A673 (cell line): Measurements from ENCODE around the gene SLC31A1.
A peak's percentile ranks its signal among the peaks of the same experiment; 100 is the strongest.

ENCODE experiments used
- EZH2 ChIP-seq: fragments of 200-600 bp; sonication (generic); IDR thresholded peaks from 2 replicates; pipeline ENCODE4 v1.6.1; 2017; ENCODE audit warnings: borderline replicate concordance, low read depth, mild to moderate bottlenecking, mixed read lengths, antibody characterized with exemption, low read length; ENCODE audit not compliant: poor library complexity, severe bottlenecking
- TF ChIP-seq, protein P1 (sequence below): fragments of 300-800, 200-600 bp; sonication (generic); conservative IDR thresholded peaks from 2 replicates; pipeline ENCODE4 v1.5.1; 2017; ENCODE audit warnings: low read depth, mild to moderate bottlenecking, antibody characterized with exemption, low read length, moderate library complexity, mixed read lengths

DNA sequence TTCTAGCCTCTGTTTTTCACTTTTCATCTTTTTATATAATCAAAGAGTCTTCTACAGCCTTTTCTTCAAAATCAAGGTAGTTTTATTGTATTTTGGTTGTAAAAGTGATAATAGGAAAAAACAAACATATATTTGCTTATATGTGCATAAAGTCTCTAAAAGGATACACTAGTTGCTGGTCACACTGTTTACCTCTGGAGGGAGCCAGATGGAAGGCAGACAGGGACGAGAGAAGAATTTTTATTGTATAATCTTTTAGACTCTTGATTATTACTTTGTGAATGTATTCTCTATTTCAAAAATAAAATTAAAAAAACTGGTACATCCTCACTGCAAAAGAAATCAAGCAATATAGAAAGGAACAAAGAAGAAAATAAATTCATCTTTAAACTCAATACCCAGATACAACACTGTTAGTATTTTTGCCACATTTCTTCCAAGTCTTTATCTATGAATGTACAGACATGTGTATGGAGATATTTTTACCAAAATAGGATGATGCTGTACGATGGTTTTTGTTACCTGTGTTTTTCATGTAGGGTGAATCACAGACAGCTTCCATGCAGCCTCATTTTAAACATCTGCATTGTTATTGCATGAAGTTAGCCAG lies 88.0 kb downstream of the SLC31A1 start:
- TF ChIP-seq, protein P1, sequence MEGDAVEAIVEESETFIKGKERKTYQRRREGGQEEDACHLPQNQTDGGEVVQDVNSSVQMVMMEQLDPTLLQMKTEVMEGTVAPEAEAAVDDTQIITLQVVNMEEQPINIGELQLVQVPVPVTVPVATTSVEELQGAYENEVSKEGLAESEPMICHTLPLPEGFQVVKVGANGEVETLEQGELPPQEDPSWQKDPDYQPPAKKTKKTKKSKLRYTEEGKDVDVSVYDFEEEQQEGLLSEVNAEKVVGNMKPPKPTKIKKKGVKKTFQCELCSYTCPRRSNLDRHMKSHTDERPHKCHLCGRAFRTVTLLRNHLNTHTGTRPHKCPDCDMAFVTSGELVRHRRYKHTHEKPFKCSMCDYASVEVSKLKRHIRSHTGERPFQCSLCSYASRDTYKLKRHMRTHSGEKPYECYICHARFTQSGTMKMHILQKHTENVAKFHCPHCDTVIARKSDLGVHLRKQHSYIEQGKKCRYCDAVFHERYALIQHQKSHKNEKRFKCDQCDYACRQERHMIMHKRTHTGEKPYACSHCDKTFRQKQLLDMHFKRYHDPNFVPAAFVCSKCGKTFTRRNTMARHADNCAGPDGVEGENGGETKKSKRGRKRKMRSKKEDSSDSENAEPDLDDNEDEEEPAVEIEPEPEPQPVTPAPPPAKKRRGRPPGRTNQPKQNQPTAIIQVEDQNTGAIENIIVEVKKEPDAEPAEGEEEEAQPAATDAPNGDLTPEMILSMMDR, result peak; percentile 78
- TF ChIP-seq EZH2, result no peak
